GM18907 (cell line): ENCODE data around the gene MINDY4B.

Experiments used
- ATAC-seq: cut with Tn5 transposase; IDR thresholded peaks from one replicate; pipeline ENCODE4 v1.9.1; 2021; ENCODE audit warnings: mild to moderate bottlenecking, moderate library complexity; ENCODE audit not compliant: unreplicated experiment

MINDY4B gene

GRCh38 chr3:150848864-150849263 lies 56.4 kb downstream of the MINDY4B start:
- no peak for ATAC-seq

- no peak for ATAC-seq
Measured at GRCh38 chr3:150847433-150847832, 57.8 kb downstream of the MINDY4B start.

- ATAC-seq, result no peak
Measured at GRCh38 chr3:150844484-150844883, 60.8 kb downstream of the MINDY4B start.

DNA sequence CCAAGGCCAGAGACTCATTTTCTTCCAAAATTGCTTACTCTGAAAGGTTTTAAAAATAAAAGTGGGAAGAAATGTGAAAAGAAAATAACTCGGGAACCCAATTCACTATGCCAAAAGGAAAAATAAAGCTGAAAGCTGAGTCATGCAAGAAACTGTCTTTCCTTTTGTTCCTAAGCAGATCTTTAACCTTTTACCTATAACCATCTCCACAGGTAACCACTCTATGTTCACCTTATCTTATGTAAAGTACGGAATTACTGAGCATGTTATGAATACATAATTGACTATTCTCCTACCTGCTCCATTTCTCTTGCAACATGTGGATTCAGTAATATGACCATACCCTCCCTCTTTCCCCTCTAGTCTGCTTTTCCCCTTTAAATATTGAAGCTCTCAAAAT lies 62.0 kb downstream of the MINDY4B start:
- ATAC-seq, result no peak

- no peak for ATAC-seq
Measured at GRCh38 chr3:150840802-150841515, 64.3 kb downstream of the MINDY4B start.

DNA sequence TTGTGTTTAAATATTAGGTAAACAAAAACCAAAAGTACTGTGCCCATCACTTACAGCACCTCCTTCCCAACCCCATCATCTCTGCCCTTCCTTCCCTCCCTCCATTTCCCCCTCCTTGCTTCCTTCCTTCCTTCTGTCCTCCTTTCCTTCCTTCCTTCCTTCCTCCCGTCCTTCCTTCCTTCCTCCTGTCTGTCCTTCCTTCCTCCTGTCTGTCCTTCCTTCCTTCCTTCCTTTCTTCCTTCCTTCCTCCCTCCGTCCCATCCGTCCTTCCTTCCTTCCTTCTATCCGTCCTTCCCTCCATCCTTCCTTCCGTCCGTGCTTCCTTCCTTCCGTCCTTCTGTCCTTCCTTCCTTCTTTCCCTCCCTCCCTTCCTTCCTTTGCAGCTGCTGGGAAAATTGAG lies 74.5 kb downstream of the MINDY4B start:
- no peak for ATAC-seq

DNA sequence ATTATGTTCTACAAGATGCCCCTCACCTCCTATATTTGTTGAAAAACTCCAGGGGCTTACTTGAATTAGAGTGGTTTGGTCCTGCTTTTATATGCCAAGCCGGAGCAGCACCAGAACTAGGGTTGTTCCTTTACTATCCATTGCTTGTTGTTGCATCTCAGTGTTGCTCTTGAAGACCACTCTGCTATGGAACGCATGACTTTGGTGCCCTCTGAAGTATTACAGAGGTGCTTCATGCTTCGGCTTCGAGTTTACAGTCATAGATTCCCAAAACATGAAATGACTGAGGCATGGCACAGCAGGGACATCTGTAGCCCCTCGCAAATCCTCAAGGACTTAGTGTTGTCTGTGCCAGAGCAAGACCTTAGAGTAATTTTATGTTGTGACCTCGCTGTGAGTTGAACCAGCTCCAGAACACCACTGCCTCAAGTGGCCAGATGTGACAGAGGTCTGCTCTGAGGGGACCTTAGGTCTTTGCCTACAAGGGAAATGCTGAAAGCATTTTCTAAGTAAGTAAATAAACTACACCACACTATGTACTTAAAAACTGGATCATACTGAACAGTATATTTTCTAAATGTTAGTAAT lies 75.1 kb downstream of the MINDY4B start:
- no peak for ATAC-seq

- no peak for ATAC-seq
Measured at GRCh38 chr3:150829408-150829807, 75.8 kb downstream of the MINDY4B start.

DNA sequence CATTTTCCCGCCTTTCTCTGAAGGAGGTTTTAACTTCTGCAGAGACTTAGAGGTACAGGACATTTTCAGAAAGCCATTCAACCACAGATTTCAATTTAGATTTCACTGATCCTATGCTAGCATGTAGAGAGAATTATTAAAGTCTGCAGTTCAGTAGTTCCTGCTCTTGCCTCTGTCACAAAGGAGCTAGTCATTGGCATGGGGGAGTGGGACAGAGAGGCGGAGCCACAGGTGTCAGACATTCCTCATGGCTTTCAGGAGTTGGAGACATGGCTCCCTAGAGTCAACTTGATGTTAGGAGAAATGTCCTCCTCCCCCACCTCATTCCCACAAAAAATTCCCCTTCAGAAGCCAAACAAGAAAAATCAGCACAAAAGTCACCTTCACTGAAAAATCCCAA lies 76.2 kb downstream of the MINDY4B start:
- no peak for ATAC-seq

DNA sequence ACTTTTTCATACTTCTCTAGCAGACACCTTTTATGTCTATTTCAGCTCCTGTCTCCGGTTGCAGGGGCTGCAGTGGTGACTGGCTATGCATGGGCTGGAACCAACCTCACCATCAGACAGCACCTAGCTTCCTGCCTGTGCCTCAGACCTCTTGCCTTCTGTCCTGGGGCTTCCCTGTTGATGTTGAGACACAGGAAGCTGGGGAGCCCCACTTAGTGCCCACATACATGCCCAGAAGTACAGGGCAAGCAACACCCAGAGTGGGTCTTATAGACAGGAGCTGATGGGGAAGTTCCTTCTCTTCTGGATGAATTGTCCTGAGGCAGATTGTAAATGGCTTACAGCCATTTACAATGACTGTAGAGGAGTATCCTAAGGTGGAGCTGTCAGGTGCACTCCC lies 77.0 kb downstream of the MINDY4B start:
- no peak for ATAC-seq

DNA sequence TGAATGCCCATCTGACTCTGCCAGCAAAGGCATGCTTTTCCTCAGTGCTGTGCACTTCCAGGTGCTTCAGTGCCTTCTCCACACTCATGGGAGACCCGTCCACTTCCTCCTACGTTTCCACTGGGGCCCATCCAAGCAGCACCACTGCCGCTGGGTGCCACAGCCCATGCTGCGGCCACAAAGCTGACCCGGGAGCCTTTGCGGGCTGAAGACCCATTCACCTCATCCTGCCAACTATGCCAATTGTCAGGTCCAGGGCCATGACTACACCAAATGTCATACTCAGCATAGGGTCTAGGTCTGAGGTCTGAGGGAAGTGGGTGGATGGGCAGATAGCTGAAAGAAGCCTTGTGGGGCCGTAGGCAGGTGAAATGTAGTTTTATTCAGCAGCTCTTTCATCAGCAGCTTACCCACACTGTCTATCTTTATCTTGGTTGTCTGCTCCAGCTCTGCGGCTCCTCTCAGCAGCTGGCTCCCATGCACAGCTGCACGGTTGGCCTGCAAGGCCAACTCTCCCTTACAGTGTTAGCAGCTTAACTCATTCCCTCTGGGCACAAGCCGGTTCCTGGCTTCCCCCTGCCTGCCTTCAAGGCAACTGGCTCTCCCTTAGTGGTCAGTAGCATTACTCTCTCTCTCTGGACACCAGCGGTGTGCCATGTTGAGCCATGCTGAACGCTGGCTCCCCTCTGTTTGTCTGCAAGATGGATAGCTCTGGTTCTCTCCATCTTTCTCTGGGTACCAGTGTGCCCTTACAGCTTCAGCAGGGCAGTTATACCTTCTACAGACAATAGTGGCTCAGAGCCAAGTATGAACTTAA lies 78.6 kb downstream of the MINDY4B start:
- no peak for ATAC-seq

DNA sequence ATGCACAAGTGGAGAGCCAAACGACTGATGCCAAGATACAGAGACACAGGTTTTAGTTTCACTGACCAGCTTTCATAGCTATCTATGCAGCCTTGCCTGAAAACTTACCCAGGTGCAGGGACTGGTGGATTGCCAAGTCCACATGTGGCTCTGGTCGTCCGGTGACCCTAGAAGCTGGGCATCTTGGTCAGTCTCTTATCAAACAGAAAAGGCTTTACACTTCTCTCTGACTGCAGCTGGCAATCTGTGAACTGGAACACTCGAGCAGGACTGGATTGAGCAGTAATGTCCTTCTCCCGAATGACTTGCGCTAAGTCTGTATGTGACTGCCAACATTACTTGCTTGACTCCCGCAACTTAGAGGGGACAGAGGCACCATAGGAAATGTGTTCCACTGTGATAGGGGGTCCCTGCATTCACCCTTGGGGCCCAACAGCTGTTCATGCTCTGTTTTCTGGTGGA lies 79.3 kb downstream of the MINDY4B start:
- no peak for ATAC-seq

DNA sequence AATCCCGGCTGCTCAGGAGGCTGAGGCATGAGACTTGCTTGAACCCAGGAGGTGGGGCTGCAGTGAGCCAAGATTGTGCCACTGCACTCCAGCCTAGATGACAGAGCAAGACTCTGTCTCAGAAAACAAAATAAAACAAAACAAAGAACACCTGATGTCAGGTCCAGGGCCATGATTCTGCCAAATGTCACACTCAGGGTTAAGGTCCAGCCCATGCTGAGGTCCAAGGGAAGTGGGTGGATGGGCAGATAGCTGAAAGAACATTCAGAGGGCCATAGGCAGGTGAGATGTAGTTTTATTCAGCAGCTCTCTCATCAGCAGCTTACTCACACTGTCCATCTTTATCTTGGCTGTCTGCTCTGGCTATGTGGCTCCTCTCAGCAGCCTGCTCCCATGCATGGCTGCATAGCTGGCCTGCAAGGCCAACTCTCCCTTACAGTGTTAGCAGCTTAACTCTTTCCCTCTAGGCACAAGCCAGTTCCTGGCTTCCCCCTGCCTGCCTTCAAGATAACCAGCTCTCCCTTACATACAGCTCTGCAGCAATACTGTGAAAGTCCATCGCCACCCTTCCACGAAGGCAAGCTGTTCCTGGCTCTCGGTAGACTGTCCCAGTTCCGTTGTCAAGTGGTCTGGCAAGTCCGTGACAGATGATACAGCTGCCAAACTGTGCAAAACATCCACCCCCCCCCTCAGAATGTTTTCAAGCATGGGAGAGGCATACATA lies 79.9 kb downstream of the MINDY4B start:
- no peak for ATAC-seq

DNA sequence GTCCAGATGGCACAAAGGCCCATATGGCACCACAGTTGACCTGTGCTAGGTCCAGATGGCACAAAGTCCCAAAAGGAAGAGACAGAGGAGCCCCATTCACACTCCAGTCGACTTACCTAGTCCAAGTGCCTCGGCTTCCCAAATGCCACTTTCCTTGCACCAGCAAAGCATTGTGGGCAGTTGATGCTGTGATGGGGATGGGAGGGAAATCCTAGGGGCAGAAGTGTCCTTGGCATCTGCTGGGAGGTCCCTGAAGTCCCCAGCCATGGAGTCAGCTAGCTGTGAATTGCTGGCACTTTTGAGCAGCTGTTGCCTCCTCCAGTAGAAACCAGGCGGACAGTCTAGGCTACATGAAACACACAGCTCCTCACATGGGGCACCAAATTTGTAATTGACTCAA lies 82.0 kb downstream of the MINDY4B start:
- no peak for ATAC-seq

DNA sequence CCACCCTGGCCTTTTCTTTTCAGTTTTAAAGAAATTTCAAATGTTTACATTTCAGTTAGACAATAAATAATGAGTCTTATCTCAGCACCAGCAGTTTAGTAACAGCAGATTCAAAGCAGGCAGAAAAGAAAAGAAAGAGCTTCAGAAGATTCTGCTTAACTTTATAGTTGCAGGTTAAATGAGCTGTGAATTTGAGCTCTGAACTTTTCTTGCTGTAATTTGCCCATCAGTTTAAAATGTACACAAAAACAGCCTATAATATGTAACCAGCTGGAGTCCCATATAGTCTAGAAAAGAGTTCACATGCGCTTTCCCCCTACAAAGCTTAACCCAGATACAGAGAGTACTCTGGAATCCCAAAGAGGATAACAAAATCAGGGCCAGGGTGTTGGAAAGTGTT lies 82.6 kb downstream of the MINDY4B start:
- no peak for ATAC-seq
